ENCODE data around the gene TTC39A.
"Not testable (repeated sequence)": the region's sequence is repeated elsewhere in the genome, so short reads cannot be mapped to it uniquely, and the experiment has no call there.

Gene TTC39A

GRCh38 chr1:51336004-51336403, 5.6 kb upstream of the TTC39A start:
- DNase-seq = no peak

- peak; percentile 89 for DNase-seq
Observed at GRCh38 chr1:51331206-51332100, 1.1 kb upstream of the TTC39A start.

- DNase-seq = peak; percentile 97
Observed at GRCh38 chr1:51329443-51330325, 678 bp downstream of the TTC39A start.

- peak; percentile 86 for DNase-seq
Observed at GRCh38 chr1:51328926-51329325, 1.4 kb downstream of the TTC39A start.

- no peak for DNase-seq
Observed at GRCh38 chr1:51328279-51328678, 2.1 kb downstream of the TTC39A start.

GRCh38 chr1:51327386-51327785, 3.0 kb downstream of the TTC39A start:
- no peak for DNase-seq

- no peak for DNase-seq
Observed at GRCh38 chr1:51326839-51327238, 3.5 kb downstream of the TTC39A start.

GRCh38 chr1:51325878-51326755, 4.2 kb downstream of the TTC39A start:
- DNase-seq = no peak

GRCh38 chr1:51325391-51325790, 5.0 kb downstream of the TTC39A start:
- no peak for DNase-seq

- DNase-seq = not testable (repeated sequence)
Observed at GRCh38 chr1:51325011-51325385, 5.4 kb downstream of the TTC39A start.

GRCh38 chr1:51324251-51325010, 5.9 kb downstream of the TTC39A start:
- DNase-seq = no peak

- DNase-seq = no peak
Observed at GRCh38 chr1:51323778-51324177, 6.6 kb downstream of the TTC39A start.

- no peak for DNase-seq
Observed at GRCh38 chr1:51322417-51323101, 7.8 kb downstream of the TTC39A start.

GRCh38 chr1:51321924-51322280, 8.5 kb downstream of the TTC39A start:
- DNase-seq = no peak

- DNase-seq = no peak
Observed at GRCh38 chr1:51320967-51321923, 9.1 kb downstream of the TTC39A start.

- DNase-seq = no peak
Observed at GRCh38 chr1:51317798-51318197, 12.6 kb downstream of the TTC39A start.

GRCh38 chr1:51316846-51317120, 13.6 kb downstream of the TTC39A start:
- DNase-seq = peak; percentile 74

GRCh38 chr1:51316113-51316845, 14.1 kb downstream of the TTC39A start:
- peak; percentile 87 for DNase-seq

GRCh38 chr1:51314974-51315373, 15.4 kb downstream of the TTC39A start:
- DNase-seq = no peak
